Activated gamma-delta T cell treated with anti-CD3 and anti-CD28 coated beads, Interleukin-2, amount 50 U/mL, for 16 hours (primary cell): ENCODE data around the gene LPIN1.
"Not testable (repeated sequence)": the region's sequence is repeated elsewhere in the genome, so short reads cannot be mapped to it uniquely, and the experiment has no call there.

Source experiments
- DNase-seq: peaks from one replicate; pipeline ENCODE4 v3.0.0-alpha.2; 2020; ENCODE audit warnings: low read depth

Gene LPIN1

DNA sequence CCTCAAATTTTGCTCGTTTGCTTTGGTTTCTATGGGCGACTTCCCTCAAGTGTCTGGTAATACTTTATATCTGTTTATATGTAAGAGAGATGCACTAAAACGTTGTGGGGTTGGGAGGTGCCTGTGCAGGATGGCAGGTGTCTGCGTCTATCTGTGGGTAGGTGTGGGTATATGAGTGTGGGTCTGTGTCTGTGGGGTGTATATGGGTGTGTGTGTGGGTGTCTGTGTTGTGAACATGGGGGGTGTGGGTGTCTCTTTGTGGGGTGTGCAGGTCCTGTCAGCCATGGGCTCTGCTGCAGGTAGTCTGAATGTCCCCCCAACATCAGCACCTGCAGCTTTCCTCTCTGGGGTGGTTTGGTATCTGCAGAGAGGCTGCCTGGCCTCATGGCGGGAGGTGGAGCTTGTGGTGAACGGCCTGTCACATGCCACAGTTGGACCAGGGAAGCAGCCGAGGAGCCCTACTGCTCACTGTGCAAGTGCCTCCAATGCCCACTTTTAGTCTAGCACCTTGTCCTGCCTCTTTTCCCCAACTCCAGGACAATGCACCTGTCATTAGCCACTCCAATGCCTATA, 90.3 kb downstream of the LPIN1 start:
- no peak for DNase-seq

DNA sequence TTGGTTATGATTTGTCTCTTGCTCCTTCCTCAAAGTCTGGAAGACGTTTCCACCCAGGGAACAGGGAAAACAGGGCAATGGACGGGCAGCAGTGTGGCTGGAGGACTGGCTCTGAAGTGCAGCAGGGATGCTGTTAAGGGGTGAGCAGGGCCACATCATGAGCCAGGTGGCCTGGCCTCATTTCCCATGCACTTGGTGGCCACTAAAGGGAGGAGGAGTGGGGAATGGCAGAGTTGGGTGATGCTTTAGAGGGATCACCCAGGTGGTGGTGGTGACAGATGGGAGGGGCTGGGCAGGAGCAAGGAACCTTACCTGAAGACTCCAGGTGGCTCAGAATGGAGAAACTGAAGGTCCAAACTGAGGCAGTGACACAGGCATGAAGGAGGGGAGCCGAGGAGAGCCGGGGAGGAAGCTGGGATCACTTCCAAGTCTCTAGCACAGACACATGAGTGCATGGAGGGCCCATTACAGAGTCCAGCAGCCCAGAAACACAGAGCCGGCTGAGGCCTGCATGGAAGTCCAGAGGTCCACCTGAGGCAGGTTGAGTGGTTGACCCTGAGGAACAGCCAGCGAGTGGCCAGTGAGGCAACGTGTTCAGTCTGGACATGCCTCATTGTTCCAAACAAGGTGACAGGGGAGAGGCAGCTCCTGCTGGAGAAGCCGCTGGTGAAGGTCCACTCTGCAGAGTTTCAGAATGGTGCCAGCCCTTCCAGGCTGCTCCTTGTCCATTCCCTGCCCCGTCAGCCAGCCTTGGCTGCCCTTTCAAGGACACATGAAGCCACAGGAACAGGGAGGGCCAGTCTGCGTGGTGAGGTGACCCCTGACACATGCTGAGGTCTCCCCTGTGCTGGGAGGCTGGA, 91.7 kb downstream of the LPIN1 start:
- no peak for DNase-seq

DNA sequence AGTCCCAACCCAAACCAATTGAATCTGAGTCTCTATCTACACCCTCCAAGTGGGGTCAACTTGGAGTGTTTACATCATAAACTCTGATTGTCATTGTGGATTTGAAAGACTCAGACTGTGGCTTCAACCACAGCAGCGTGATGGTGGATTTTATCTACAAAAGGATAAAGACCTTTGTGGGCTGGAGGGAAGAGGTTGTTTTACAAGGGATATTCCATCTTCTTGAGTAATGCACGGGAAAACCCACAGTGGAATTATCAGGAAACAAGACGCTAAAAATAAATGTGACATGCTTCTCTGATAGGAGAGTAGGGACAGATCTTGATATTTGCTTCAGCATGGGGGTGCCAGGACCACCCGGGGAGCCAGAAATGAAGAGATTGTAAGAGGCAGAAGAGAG, 93.5 kb downstream of the LPIN1 start:
- no peak for DNase-seq

GRCh38 chr2:11842336-11842735, 95.9 kb downstream of the LPIN1 start:
- DNase-seq: no peak

DNA sequence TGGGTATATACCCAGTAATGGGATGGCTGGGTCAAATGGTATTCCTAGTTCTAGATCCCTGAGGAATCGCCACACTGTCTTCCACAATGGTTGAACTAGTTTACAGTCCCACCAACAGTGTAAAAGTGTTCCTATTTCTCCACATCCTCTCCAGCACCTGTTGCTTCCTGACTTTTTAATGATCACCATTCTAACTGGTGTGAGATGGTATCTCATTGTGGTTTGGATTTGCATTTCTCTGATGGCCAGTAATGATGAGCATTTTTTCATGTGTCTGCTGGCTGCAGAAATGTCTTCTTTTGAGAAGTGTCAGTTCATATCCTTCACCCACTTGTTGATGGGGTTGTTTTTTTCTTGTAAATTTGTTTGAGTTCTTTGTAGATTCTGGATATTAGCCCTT, 98.4 kb downstream of the LPIN1 start:
- DNase-seq: not testable (repeated sequence)

GRCh38 chr2:11847935-11848334, 101.5 kb downstream of the LPIN1 start:
- DNase-seq: not testable (repeated sequence)

GRCh38 chr2:11850082-11850481, 103.7 kb downstream of the LPIN1 start:
- DNase-seq: no peak

DNA sequence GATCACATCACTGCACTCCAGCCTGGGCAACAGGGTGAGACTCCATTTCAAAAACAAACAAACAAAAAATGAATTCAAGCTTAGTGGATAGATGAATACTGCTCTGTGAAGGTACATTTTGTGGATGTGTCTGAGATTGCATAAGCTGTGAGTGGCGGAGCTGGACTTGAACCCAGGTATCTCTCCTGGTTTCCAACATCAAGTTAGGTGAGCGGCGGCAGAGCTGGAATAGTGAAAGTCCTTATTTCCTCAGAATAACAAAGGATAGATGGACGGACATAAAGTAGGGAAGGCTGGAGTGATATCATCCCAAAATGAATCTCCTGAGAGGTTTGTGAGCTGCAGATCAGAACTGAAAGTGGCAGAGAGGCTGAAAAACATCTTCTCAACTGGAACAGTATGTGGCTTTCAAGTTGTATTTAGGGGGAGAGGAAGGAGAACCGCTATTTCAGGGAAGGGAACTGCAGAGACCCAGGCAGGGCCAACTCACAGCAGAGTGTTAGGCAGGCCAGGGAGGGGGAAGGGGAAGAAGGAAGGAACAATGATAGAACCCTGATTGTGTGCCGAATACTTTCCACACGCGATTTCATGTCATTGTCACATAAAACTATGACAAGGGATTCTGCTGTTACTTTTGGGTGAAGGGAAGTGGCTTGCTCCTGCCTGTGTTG, 106.2 kb downstream of the LPIN1 start:
- no peak for DNase-seq

DNA sequence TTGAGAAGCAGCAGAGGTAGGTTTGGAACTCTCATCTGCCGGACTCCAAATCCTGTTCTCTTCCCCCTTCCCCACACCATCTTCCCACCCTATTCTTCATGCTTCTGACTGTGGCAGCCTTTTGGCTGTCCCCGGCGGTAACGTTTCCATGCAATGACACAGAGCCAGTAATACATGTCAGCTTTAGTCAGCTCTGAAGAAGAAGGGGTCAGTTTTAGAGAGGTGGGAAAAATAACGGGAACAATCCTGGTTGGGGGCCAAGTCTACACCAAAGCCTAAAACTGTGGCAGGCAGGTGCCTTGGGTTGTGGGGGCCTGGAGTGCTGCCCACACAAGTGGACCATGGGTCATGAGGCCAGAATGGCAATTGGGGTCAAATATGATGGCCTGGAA, 106.8 kb downstream of the LPIN1 start:
- no peak for DNase-seq

- DNase-seq: no peak
Measured at GRCh38 chr2:11855064-11855760, 108.8 kb downstream of the LPIN1 start.

- no peak for DNase-seq
Measured at GRCh38 chr2:11856095-11856494, 109.7 kb downstream of the LPIN1 start.

DNA sequence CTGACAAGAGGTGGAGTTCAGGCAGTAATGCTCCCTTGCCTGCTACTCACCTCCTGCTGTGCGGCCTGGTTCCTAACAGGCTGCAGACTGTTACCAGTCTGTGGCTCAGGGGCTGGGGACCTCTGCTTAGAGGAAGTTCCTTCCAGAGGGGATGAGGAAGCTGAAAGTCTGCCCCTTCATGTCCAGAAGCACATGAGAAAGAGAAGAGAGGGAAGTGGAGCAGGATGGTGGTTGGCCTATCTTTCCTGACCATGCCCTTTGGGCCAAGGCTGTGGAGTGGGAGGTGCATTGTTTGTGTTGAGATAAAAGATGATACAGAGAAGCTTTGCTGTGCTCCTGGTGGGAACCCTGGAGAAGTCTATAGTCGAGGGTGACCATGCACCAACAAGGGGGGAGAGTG, 112.5 kb downstream of the LPIN1 start:
- DNase-seq: no peak

GRCh38 chr2:11859975-11860374, 113.5 kb downstream of the LPIN1 start:
- DNase-seq: not testable (repeated sequence)

DNA sequence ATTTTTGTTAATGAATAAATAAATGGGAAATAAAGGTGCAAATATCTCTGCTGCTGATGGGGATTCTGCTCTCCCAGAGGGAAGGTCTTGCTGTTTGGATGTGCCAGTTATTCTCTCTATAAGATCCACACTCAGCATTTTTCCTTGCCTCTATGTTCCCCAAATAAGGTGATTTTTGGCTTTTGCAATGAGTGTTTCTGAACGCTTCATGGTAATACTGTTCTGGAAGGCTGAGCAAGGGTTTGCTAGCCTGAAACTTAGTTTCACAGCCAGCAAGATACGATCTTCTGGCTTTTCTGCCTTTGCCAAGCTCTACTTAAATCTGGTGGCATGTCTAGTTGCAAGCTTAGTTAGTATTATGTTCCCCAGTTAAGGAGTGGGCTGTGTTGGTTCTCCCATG, 114.6 kb downstream of the LPIN1 start:
- DNase-seq: no peak

DNA sequence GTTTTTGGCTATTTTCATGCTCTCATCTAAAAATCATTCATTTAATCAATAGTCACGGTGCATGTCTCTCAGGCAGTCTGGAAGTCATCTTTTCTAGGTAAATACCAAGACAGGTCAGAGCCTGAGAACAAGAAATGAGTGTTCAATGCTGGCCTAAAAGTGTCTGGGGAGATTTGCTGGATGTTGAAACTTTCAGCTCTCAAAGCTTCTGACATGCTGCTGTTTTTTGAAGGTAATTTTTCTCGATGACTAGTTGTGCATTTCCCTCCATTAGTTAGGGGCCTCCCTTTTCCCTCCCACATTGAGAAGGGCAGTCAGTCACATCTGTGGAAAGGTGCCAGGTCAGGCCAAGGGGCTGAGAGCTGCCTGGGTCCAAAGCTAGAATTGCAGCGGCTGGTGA, 115.6 kb downstream of the LPIN1 start:
- DNase-seq: no peak

DNA sequence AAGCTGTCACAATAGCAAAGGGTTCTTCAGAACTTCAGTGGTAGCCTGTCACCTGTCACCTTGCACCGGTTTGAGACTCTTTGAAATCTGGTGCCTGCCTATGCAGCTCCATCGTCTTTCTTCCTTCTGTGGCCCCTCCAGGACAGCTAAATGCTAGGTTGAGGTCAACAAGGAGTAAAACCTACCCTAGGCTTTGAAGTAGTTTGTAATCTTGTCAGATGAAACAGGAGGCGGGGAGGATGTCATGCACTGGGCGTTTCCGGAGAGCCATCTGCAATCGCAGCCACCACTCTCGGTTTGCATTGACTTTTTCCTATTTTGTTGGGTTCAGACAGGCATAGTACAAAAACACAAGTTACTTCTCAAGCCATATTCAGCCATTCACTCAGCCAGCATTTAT, 116.7 kb downstream of the LPIN1 start:
- DNase-seq: no peak

DNA sequence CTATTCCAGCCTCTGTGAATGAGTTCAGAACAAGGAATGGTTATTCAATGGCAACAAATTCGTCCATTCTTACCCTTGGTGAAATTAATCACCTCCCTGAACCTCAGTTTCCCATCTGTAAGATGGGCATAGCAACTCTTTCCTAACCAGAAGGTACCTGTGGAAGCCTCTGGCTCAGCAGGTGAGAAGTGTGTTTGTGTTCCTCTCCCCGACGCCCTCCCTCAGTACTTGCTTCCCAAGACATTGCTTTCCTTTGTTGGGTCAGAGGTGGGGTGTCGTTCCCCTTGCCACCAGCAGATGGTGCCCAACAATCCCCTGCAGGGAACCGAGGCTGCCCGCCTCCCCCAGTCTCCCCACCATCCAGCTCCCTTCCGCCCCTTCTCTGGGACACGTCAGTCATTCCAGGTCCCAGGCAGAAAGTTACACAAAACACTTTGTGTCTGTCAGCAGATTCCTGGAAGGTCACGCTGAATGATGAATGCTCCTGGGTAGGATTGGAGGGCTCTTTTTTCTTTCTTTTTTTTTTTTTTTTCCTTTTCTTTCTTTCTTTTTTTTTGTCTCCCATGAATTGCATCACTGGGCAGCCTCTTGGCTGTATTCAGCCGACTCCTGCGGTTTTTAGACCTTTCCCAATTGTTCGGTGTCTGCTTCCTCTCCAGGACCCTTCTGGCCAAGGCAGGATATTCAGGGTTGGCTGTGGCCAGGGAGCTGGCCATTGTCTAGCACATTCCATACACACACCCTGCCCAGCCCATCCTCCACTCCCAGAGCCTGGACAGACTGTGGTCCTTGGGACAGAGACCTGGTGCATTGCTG, 117.3 kb downstream of the LPIN1 start:
- DNase-seq: peak; percentile 38

GRCh38 chr2:11864724-11865123, 118.3 kb downstream of the LPIN1 start:
- no peak for DNase-seq

- DNase-seq: no peak
Measured at GRCh38 chr2:11865378-11865777, 118.9 kb downstream of the LPIN1 start.

DNA sequence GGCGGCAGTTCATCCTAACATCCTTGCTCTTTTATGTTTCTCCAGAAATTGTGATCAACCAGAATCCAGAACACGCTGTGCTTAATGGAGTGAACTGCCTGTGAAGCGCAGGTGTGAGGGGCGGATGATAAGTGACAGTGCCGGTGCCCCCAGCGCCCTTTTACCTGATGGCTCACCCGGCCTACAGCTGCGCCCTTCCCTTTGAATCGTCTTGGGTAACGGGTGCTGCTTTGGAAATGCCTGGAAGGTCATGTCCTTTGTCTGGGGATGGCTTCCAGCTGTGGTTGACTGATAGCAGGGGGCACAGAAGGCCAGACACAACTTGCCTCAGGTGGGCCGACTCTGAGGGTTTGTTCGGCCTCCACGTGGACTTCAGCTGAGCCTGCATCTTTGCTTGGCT, 119.4 kb downstream of the LPIN1 start:
- no peak for DNase-seq
